ENCODE data around the gene SLC6A9. TPM values are rescaled to one million over a fixed set of nuclear protein-coding genes. Genes with fewer than 3 reads are reported as not detected.

SLC6A9 gene
- total and polyA plus RNA-seq, 2 of the 8 experiments (the other 6 are each of a cell fraction or from before 2014, with no cell fraction given), result 20.2 to 24.2 TPM

DNA sequence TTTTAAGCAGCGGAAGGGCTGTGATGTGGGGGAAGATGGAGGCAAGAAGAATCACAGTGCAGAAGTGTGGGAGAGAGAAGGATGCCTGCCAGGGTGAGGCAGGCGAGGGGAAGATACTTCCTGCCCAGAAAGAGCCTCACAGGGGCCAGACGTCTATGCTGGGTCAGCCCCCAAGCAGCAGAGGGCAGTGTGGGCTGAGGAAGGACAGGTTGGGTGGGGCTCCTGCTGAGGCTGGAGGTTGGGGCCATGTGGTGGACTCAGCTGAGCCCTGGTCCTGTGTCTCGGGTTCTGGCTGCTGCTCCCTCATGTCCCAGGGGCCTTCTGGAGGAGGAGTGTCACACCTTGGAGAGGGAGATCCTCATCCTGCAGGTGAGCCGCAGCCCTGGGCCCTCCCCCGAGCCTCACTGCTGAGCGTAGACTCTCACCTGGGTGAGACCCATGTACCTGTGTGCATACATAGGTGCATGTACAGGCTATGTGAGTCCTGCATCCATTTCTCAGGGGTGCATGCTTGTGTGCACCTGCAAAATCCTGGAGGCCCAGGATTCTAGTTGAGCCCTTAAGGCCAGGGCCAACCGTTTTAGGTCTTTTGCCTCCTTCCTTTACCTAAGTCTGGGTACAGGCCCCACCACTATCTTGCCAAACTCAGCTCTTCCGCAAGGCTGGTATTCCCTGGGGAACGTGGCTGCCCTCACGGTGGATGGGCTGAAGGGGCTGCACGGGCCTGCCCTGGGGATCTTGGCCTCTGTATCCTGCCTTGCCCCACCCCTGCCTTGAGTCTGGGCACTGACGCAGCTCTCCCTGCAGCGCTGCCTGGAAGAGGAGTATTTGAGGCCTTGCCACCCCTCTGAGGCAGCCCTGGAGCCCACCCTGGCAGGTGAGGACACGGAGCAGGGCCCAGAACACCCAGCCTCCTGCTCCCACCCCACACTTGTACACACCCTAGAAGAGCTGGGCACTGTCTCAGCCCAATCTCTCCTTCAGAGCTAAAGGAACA lies 36.2 kb downstream of the SLC6A9 start (continued):
- TF ChIP-seq, protein P1, sequence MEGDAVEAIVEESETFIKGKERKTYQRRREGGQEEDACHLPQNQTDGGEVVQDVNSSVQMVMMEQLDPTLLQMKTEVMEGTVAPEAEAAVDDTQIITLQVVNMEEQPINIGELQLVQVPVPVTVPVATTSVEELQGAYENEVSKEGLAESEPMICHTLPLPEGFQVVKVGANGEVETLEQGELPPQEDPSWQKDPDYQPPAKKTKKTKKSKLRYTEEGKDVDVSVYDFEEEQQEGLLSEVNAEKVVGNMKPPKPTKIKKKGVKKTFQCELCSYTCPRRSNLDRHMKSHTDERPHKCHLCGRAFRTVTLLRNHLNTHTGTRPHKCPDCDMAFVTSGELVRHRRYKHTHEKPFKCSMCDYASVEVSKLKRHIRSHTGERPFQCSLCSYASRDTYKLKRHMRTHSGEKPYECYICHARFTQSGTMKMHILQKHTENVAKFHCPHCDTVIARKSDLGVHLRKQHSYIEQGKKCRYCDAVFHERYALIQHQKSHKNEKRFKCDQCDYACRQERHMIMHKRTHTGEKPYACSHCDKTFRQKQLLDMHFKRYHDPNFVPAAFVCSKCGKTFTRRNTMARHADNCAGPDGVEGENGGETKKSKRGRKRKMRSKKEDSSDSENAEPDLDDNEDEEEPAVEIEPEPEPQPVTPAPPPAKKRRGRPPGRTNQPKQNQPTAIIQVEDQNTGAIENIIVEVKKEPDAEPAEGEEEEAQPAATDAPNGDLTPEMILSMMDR (IDR thresholded peaks at IDR 0.05; ENCODE audit: control extremely low read depth in 1 of 3, insufficient read depth in 1 of 3, low read depth in 1 of 3, low read length in 3 of 3), result peak; percentile 83 to 86 (median 85)
- no peak for TF ChIP-seq KDM4A (IDR thresholded peaks at IDR 0.05; ENCODE audit: low read depth, low read length, severe bottlenecking)
- TF ChIP-seq KDM5A (IDR thresholded peaks at IDR 0.05; ENCODE audit: low read length), result no peak
- no peak for TF ChIP-seq EZH2 (IDR thresholded peaks at IDR 0.05; ENCODE audit: low read depth, low read length, severe bottlenecking)
- TF ChIP-seq RAD21 (IDR thresholded peaks at IDR 0.05 in 1 of 2, conservative IDR thresholded peaks at IDR 0.05 in 1 of 2; ENCODE audit: low read depth in 2 of 2, low read length in 2 of 2), result peak; percentile 68 to 72
- no peak for TF ChIP-seq RBBP5 (IDR thresholded peaks at IDR 0.05; ENCODE audit: borderline replicate concordance, low read depth, low read length)
- TF ChIP-seq, protein P2, sequence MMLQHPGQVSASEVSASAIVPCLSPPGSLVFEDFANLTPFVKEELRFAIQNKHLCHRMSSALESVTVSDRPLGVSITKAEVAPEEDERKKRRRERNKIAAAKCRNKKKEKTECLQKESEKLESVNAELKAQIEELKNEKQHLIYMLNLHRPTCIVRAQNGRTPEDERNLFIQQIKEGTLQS (IDR thresholded peaks at IDR 0.05; ENCODE audit: insufficient read depth, low read depth, low read length), result no peak
- no peak for TF ChIP-seq BRCA1 (IDR thresholded peaks at IDR 0.05; ENCODE audit: low read depth, low read length)
- no peak for TF ChIP-seq NANOG (IDR thresholded peaks at IDR 0.05; ENCODE audit: insufficient read depth, low read depth, low read length, poor library complexity, severe bottlenecking)
- no peak for TF ChIP-seq HDAC6 (IDR thresholded peaks at IDR 0.05; ENCODE audit: low read depth, low read length)
- TF ChIP-seq SIN3A (conservative IDR thresholded peaks at IDR 0.05 in 1 of 2, IDR thresholded peaks at IDR 0.05 in 1 of 2; ENCODE audit: low read depth in 1 of 2, low read length in 2 of 2), result peak in 1 of 2 experiments; percentile 46; a peak in 1 of 4 replicates
- peak; percentile 21; the same call in 1 of the 2 replicates for TF ChIP-seq YY1 (IDR thresholded peaks at IDR 0.05; ENCODE audit: low read depth, low read length)
- no peak for TF ChIP-seq RXRA (IDR thresholded peaks at IDR 0.05; ENCODE audit: insufficient read depth, low read depth, low read length)
- no peak for TF ChIP-seq SP4 (IDR thresholded peaks at IDR 0.05; ENCODE audit: low read length)
- TF ChIP-seq CBX5 (IDR thresholded peaks at IDR 0.05; ENCODE audit: low read depth, low read length), result no peak
- TF ChIP-seq CHD2 (IDR thresholded peaks at IDR 0.05; ENCODE audit: low read length), result no peak
- TF ChIP-seq JUN (IDR thresholded peaks at IDR 0.05; ENCODE audit: low read depth, low read length), result no peak

Data from H1 (cell line).